Loucy (cell line): ENCODE measurements around the gene TMEM139.

Experiments used
- H2AFZ ChIP-seq: fragments of 200-600 bp; sonication (generic); 2 replicates; pipeline ENCODE4 v1.6.0; 2016; ENCODE audit warnings: antibody characterized with exemption, mild to moderate bottlenecking, low read length, moderate library complexity
- H3F3A ChIP-seq: fragments of 200-600 bp; 2 replicates; pipeline ENCODE4 v1.6.0; 2016; ENCODE audit warnings: antibody characterized with exemption, low read depth, mild to moderate bottlenecking
- H3K27me3 ChIP-seq: fragments of 200-600 bp; sonication (generic); 2 replicates; pipeline ENCODE4 v1.6.1; 2014; ENCODE audit warnings: low read length, mild to moderate bottlenecking; ENCODE audit not compliant: insufficient read depth, poor library complexity, severe bottlenecking
- H3K36me3 ChIP-seq: fragments of 200-600 bp; sonication (generic); 2 replicates; pipeline ENCODE4 v1.6.1; 2016; ENCODE audit warnings: low read length; ENCODE audit not compliant: insufficient read depth
- H3K4me1 ChIP-seq: fragments of 200-600 bp; sonication (generic); 2 replicates; pipeline ENCODE4 v1.5.1; 2014; ENCODE audit warnings: low read length, mild to moderate bottlenecking; ENCODE audit not compliant: insufficient read depth, poor library complexity, severe bottlenecking
- H3K4me2 ChIP-seq: fragments of 200-600 bp; sonication (generic); 2 replicates; pipeline ENCODE4 v1.6.0; 2014; ENCODE audit warnings: antibody characterized with exemption, low read length, low read depth, mild to moderate bottlenecking; ENCODE audit not compliant: poor library complexity, severe bottlenecking
- H3K4me3 ChIP-seq: fragments of 200-600 bp; sonication (generic); 2 replicates; pipeline ENCODE4 v1.5.1; 2014; ENCODE audit warnings: low read length, mild to moderate bottlenecking, mixed read lengths; ENCODE audit not compliant: poor library complexity, severe bottlenecking
- H3K79me2 ChIP-seq: fragments of 200-600 bp; sonication (generic); 2 replicates; pipeline ENCODE4 v1.6.1; 2014; ENCODE audit warnings: low read length; ENCODE audit not compliant: insufficient read depth
- H3K9ac ChIP-seq: fragments of 200-600 bp; sonication (generic); 2 replicates; pipeline ENCODE4 v1.6.0; 2014; ENCODE audit warnings: mild to moderate bottlenecking, low read depth, low read length, moderate library complexity; ENCODE audit not compliant: poor library complexity, severe bottlenecking
- H3K9me2 ChIP-seq: fragments of 200-600 bp; sonication (generic); replicated peaks from 2 replicates; pipeline ENCODE4 v1.6.1; 2016; ENCODE audit warnings: low read depth, low read length, mixed read lengths
- H3K9me3 ChIP-seq: fragments of 200-600 bp; sonication (generic); 2 replicates; pipeline ENCODE4 v1.6.1; 2014; ENCODE audit warnings: mild to moderate bottlenecking, antibody characterized with exemption, low read length, low read depth; ENCODE audit not compliant: insufficient read depth
- H4K20me1 ChIP-seq: fragments of 200-600 bp; sonication (generic); 2 replicates; pipeline ENCODE4 v1.6.0; 2014; ENCODE audit warnings: antibody characterized with exemption, low read length, mild to moderate bottlenecking; ENCODE audit not compliant: insufficient read depth, poor library complexity, severe bottlenecking
- CTCF ChIP-seq: fragments of 200-600 bp; sonication (generic); conservative IDR thresholded peaks from 2 replicates; pipeline ENCODE4 v1.5.1; 2014; ENCODE audit warnings: mild to moderate bottlenecking, antibody characterized with exemption, low read length
- EZH2phosphoT487 ChIP-seq: fragments of 200-600 bp; IDR thresholded peaks from 2 replicates; pipeline ENCODE4 v1.6.1; 2018; ENCODE audit warnings: antibody characterized with exemption, mild to moderate bottlenecking, moderate library complexity, borderline replicate concordance

TMEM139 gene

GRCh38 chr7:143314127-143314526 is 29.4 kb downstream of the TMEM139 start:
- no peak for TF ChIP-seq EZH2phosphoT487
- TF ChIP-seq CTCF, result no peak
- Histone ChIP-seq H3K4me2 (no peak overlapping the region), H3F3A (no peaks in the 10 kb centered on the region), H4K20me1 (no peaks in the 10 kb centered on the region), H3K9me2 (no peaks in the 10 kb centered on the region), H3K9ac (no peak overlapping the region), H3K36me3 (no peaks in the 10 kb centered on the region), H2AFZ (no peak overlapping the region), H3K27me3 (no peaks in the 10 kb centered on the region), H3K4me3 (no peak overlapping the region), H3K4me1 (peaks cover 4% of the 10 kb centered on the region), H3K79me2 (no peaks in the 10 kb centered on the region), H3K9me3 (no peaks in the 10 kb centered on the region)

- TF ChIP-seq CTCF (no peak), EZH2phosphoT487 (no peak)
- H2AFZ ChIP-seq, result no peak within 1 kb of the TSS
- H3K27me3 ChIP-seq, result no peaks in the 10 kb centered on the region
- no peak within 1 kb of the TSS for H3K4me2 ChIP-seq
- H4K20me1 ChIP-seq, result no peaks in the 10 kb centered on the region
- H3F3A ChIP-seq, result no peaks in the 10 kb centered on the region
- no peak within 1 kb of the TSS for H3K4me3 ChIP-seq
- no peaks in the 10 kb centered on the region for H3K9me2 ChIP-seq
- H3K9me3 ChIP-seq, result no peaks in the 10 kb centered on the region
- H3K9ac ChIP-seq, result no peak within 1 kb of the TSS
- H3K79me2 ChIP-seq, result no peaks in the 10 kb centered on the region
- H3K4me1 ChIP-seq, result no peaks in the 10 kb centered on the region
- H3K36me3 ChIP-seq, result no peaks in the 10 kb centered on the region
Measured at GRCh38 chr7:143315776-143316175, 31.0 kb downstream of the TMEM139 start, which contains the start of gene CLCN1. TSS of gene CLCN1 (plus strand) at chr7:143316111. CDS start at chr7:143316213, 102 bp downstream.

DNA sequence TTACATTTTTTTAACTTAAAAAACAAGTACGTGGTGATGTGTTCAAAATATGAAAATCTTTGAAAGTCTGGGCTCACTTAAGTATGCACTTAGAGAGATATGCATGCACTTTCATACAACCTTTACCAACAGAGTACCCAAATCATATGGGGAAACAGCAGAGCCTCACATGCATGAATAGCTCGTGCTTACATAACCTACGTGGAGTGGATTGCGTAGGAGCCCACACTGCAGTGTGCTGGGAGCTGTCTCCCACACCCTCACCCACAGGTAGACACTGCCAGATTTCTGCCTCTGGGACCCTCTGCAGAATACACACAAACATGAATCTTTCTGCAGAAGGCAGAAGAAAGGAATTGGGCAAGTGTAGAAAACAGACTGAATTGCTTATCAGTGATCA is 31.7 kb downstream of the TMEM139 start:
- H4K20me1 ChIP-seq, result no peaks in the 10 kb centered on the region
- no peak overlapping the region for H2AFZ ChIP-seq
- H3K9ac ChIP-seq, result no peak overlapping the region
- H3K9me3 ChIP-seq, result no peaks in the 10 kb centered on the region
- H3K4me2 ChIP-seq, result no peak overlapping the region
- no peaks in the 10 kb centered on the region for H3K9me2 ChIP-seq
- no peak overlapping the region for H3K4me3 ChIP-seq
- no peaks in the 10 kb centered on the region for H3K27me3 ChIP-seq
- H3K79me2 ChIP-seq, result no peaks in the 10 kb centered on the region
- H3K4me1 ChIP-seq, result no peaks in the 10 kb centered on the region
- TF ChIP-seq CTCF (no peak), EZH2phosphoT487 (no peak)
- H3K36me3 ChIP-seq, result no peaks in the 10 kb centered on the region
- H3F3A ChIP-seq, result no peaks in the 10 kb centered on the region
